Panc1 (cell line): ENCODE data around the gene RPN1. TPM values are rescaled to one million over a fixed set of nuclear protein-coding genes. Genes with fewer than 3 reads are reported as not detected.
"Not testable (repeated sequence)": the region's sequence is repeated elsewhere in the genome, so short reads cannot be mapped to it uniquely, and the experiment has no call there.

ENCODE experiments used
- ATAC-seq: fragments of 200-7000 bp; cut with Tn5 transposase; 2 replicates; pipeline ENCODE4 v1.9.1; 2020; ENCODE audit warnings: mild to moderate bottlenecking, moderate library complexity
- BruUV-seq: library from RNA; stranded (reverse); fragments of 400-500 nt; replicated peaks from 2 replicates; lab custom pipeline; 2021; lab: Mats Ljungman, UMichigan
- CTCF ChIA-PET: fragments of 300-600 bp; sonication (Branson Sonifier 250); formaldehyde crosslinking; loops from one replicate; lab custom pipeline; 2022; ENCODE audit warnings: antibody characterized with exemption; lab: Charles Lee
- POLR2A ChIA-PET: fragments of 300-600 bp; sonication (Branson Sonifier 250); formaldehyde crosslinking; loops from one replicate; lab custom pipeline; 2022; ENCODE audit warnings: antibody characterized with exemption; lab: Charles Lee
- DNase-seq: peaks from one replicate; pipeline ENCODE4 v3.0.0-alpha.2; 2010; ENCODE audit warnings: low read depth, low spot score
- H3K27ac ChIP-seq: 2 replicates; pipeline ENCODE4 v1.5.1; 2011; ENCODE audit warnings: mild to moderate bottlenecking, low read length, inconsistent platforms
- H3K27me3 ChIP-seq: fragments of 200-500 bp; sonication (Bioruptor generic); 2 replicates; pipeline ENCODE4 v1.6.0; 2014; ENCODE audit warnings: low read length, inconsistent platforms; ENCODE audit not compliant: control insufficient read depth, insufficient read depth
- H3K36me3 ChIP-seq: fragments of 200-500 bp; sonication (Bioruptor generic); 2 replicates; pipeline ENCODE4 v1.5.1; 2014; ENCODE audit warnings: inconsistent platforms, mild to moderate bottlenecking, low read length, moderate library complexity; ENCODE audit not compliant: control insufficient read depth, insufficient read depth
- H3K4me1 ChIP-seq: 2 replicates; pipeline ENCODE4 v1.5.1; 2011; ENCODE audit warnings: inconsistent platforms, mild to moderate bottlenecking, low read length, moderate library complexity; ENCODE audit not compliant: control insufficient read depth, insufficient read depth
- H3K4me3 ChIP-seq, 2 experiments: 2 replicates each; pipeline ENCODE4 v1.5.1; 2011 to 2012; ENCODE audit warnings: low read depth in 2 of 2, low read length in 2 of 2, mild to moderate bottlenecking in 2 of 2, inconsistent platforms in 1 of 2, moderate library complexity in 1 of 2
- H3K9me3 ChIP-seq: fragments of 200-500 bp; sonication (Bioruptor generic); 2 replicates; pipeline ENCODE4 v1.5.1; 2014; ENCODE audit warnings: low read depth, mild to moderate bottlenecking, inconsistent platforms, low read length, moderate library complexity; ENCODE audit not compliant: control insufficient read depth, insufficient read depth
- POLR2AphosphoS5 ChIP-seq: IDR thresholded peaks from 2 replicates; pipeline ENCODE4 v1.6.1; 2012; ENCODE audit warnings: mild to moderate bottlenecking, low read depth, low read length, moderate library complexity
- SIN3A ChIP-seq: IDR thresholded peaks from 2 replicates; pipeline ENCODE4 v1.6.1; 2012; ENCODE audit warnings: low read depth, mild to moderate bottlenecking, low read length, moderate library complexity, borderline replicate concordance; ENCODE audit not compliant: insufficient read depth
- TCF7L2 ChIP-seq: IDR thresholded peaks from 2 replicates; pipeline ENCODE4 v1.6.1; 2011; ENCODE audit warnings: mild to moderate bottlenecking, low read depth, low read length, inconsistent platforms
- in situ Hi-C: cut with HindIII; loops from 2 replicates; pipeline ENCODE4 v1.10.0; 2016; ENCODE audit warnings: low sequenced_read_pairs, low pct_unique_long_range_greater_than_20kb
- intact Hi-C: fragments of 100-400 bp; cut with micrococcal nuclease; formaldehyde crosslinking; loops from one replicate; pipeline ENCODE4 v1.10.0; 2022; ENCODE audit not compliant: unreplicated experiment
- total RNA-seq: library from RNA; stranded (reverse); gene quantifications from one replicate; pipeline ENCODE4 v1.2.1, GENCODE V29; 2021; ENCODE audit not compliant: unreplicated experiment
- TF ChIP-seq, protein P1 (sequence below), 2 experiments: IDR thresholded peaks; 2 replicates each; pipeline ENCODE4 v1.6.1; 2011 to 2012; ENCODE audit warnings: low read depth in 2 of 2, control low read depth in 1 of 2, low read length in 1 of 2, mild to moderate bottlenecking in 1 of 2, moderate library complexity in 1 of 2; ENCODE audit not compliant: insufficient read depth in 1 of 2
- TF ChIP-seq, protein P2 (sequence below): fragments of 450-650 bp; IDR thresholded peaks from 2 replicates; pipeline ENCODE4 v1.5.1; 2017; ENCODE audit warnings: mild to moderate bottlenecking

The RPN1 gene
- total RNA-seq, 1 experiment from 2014 or later = 320 TPM

DNA sequence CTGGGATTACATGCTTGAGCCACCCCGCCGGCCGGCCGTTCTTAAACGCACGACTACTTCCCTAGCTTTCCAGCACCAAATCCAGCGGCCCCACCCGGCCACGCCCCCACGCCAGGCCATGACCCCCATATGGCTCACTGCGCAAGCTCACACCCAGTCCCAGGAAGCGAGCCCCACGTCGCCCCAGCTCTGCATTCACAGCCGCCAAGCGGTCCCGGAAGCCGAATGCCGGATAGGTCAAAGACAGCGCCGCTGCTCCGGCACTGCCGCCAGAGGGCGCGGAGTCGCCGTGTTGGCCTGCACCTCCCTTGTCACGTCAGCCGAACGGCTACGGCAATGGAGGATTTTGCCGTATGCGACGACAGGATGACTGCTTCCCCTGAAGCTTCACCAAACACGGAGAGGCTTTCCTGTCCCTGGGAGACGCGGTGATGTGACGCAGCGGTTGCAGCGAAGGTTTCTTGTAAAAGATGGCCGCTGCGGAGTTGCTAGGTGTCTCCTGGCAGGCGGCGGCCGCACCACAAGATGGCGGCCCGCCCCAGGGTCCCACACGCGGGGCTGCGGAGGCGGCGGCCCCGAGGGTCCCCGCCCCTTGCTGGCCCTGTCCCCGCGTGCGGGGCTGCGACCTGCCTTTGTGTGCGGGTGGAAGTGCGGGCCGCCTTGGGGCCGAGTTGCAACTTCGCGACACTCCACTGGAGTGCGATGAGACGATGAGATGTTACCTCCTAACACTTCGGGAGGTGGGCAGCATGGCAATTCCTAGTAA, 30.2 kb upstream of the RPN1 start:
- in situ Hi-C loops = no loop called here
- BruUV-seq = no TSS peak

DNA sequence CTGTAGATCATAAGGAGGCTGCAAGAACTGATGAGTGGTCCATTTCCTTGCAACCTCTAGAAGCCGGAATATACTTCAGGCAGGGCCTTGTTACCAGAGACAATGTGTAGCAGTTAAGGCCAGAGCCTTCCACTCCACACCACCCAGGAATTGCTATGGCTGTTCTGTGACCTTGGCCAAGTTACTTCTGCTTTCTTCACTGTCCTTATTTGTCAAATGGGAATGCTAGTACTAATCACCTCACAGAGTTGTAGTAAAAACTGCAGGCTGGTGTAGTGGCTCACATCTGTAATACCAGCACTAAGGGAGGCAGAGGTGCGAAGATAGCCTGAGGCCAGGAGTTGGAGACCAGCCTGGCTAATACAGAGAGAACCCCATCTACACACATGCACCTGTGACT, 28.7 kb upstream of the RPN1 start:
- BruUV-seq = no TSS peak
- intact Hi-C loops (no loop called here), in situ Hi-C loops (no loop called here)
- CTCF ChIA-PET = no interaction called here
- no peaks in the 10 kb centered on the region for H3K36me3 ChIP-seq
- ATAC-seq (no peak), DNase-seq (no peak)
- H3K27ac ChIP-seq = peak overlapping the region; percentile 51
- no peaks in the 10 kb centered on the region for H3K9me3 ChIP-seq
- H3K4me3 ChIP-seq = no peak overlapping the region
- TF ChIP-seq TCF7L2 = no peak
- TF ChIP-seq, protein P1, sequence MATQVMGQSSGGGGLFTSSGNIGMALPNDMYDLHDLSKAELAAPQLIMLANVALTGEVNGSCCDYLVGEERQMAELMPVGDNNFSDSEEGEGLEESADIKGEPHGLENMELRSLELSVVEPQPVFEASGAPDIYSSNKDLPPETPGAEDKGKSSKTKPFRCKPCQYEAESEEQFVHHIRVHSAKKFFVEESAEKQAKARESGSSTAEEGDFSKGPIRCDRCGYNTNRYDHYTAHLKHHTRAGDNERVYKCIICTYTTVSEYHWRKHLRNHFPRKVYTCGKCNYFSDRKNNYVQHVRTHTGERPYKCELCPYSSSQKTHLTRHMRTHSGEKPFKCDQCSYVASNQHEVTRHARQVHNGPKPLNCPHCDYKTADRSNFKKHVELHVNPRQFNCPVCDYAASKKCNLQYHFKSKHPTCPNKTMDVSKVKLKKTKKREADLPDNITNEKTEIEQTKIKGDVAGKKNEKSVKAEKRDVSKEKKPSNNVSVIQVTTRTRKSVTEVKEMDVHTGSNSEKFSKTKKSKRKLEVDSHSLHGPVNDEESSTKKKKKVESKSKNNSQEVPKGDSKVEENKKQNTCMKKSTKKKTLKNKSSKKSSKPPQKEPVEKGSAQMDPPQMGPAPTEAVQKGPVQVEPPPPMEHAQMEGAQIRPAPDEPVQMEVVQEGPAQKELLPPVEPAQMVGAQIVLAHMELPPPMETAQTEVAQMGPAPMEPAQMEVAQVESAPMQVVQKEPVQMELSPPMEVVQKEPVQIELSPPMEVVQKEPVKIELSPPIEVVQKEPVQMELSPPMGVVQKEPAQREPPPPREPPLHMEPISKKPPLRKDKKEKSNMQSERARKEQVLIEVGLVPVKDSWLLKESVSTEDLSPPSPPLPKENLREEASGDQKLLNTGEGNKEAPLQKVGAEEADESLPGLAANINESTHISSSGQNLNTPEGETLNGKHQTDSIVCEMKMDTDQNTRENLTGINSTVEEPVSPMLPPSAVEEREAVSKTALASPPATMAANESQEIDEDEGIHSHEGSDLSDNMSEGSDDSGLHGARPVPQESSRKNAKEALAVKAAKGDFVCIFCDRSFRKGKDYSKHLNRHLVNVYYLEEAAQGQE (IDR thresholded peaks at IDR 0.05; ENCODE audit: insufficient read depth in 1 of 2, low read depth in 2 of 2, low read length in 1 of 2) = no peak
- TF ChIP-seq, protein P2, sequence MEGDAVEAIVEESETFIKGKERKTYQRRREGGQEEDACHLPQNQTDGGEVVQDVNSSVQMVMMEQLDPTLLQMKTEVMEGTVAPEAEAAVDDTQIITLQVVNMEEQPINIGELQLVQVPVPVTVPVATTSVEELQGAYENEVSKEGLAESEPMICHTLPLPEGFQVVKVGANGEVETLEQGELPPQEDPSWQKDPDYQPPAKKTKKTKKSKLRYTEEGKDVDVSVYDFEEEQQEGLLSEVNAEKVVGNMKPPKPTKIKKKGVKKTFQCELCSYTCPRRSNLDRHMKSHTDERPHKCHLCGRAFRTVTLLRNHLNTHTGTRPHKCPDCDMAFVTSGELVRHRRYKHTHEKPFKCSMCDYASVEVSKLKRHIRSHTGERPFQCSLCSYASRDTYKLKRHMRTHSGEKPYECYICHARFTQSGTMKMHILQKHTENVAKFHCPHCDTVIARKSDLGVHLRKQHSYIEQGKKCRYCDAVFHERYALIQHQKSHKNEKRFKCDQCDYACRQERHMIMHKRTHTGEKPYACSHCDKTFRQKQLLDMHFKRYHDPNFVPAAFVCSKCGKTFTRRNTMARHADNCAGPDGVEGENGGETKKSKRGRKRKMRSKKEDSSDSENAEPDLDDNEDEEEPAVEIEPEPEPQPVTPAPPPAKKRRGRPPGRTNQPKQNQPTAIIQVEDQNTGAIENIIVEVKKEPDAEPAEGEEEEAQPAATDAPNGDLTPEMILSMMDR = no peak
- TF ChIP-seq SIN3A = no peak
- TF ChIP-seq POLR2AphosphoS5 = no peak
- no peaks in the 10 kb centered on the region for H3K27me3 ChIP-seq
- H3K4me1 ChIP-seq = peaks cover 13% of the 10 kb centered on the region
- POLR2A ChIA-PET = no interaction called here

More for the DNA sequence above, 30.2 kb upstream of the RPN1 start:
- intact Hi-C loops = loop anchor here (5.0 kb wide), 2 partner anchors 112 to 242 kb away; no protein-coding TSS in a partner anchor
- Histone ChIP-seq H3K27ac (peak overlapping the region; percentile 96), H3K9me3 (no peaks in the 10 kb centered on the region), H3K4me1 (peaks cover 13% of the 10 kb centered on the region), H3K36me3 (no peaks in the 10 kb centered on the region), H3K27me3 (no peaks in the 10 kb centered on the region), H3K4me3 (peak overlapping the region; percentile 47 to 60)
- ChIA-PET POLR2A (interaction anchor here (0.6 to 1.0 kb wide), 5 partner anchors 27 to 114 kb away, joined by 3 to 5 read pairs (median 3); partner anchors contain the start of gene RAB7A), CTCF (interaction anchor here (0.6 to 1.4 kb wide), 16 partner anchors 8 to 177 kb away, joined by 3 to 13 read pairs (median 3); no protein-coding TSS in a partner anchor)
- ATAC-seq (peak; percentile 99), DNase-seq (peak; percentile 92)
- TF ChIP-seq SIN3A (no peak), POLR2AphosphoS5 (peak; percentile 94), TCF7L2 (peak; percentile 79)
- TF ChIP-seq, protein P2 = no peak
- TF ChIP-seq, protein P1 (IDR thresholded peaks at IDR 0.05; ENCODE audit: insufficient read depth in 1 of 2, low read depth in 2 of 2, low read length in 1 of 2) = peak in 1 of 2 experiments; percentile 68; a peak in 2 of 4 replicates

DNA sequence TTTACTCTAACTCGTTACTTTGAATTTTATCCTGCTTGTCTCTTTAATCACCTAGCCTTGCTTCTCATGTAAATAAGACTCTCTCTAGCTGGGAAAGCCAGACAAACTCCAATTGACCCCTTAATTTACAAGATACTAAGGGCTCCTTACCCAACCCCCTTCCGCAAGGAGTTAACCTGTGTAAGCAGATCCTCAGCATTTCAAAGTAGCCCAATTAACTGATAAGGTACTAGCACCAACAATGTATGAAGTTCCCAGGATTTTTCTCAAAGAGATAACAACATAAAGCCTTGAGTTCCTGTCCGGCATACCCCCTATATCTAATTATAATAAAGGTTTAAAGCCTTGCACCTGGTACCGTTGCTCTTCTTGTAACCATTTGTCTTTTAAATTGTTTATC, 25.2 kb upstream of the RPN1 start:
- BruUV-seq, H3K27ac ChIP-seq, H3K36me3 ChIP-seq, CTCF ChIA-PET, H3K9me3 ChIP-seq, ATAC-seq, intact Hi-C loops, in situ Hi-C loops, H3K4me1 ChIP-seq, DNase-seq, H3K27me3 ChIP-seq, H3K4me3 ChIP-seq, POLR2A ChIA-PET: not testable (repeated sequence)
